Stimulated activated CD4-positive, alpha-beta T cell treated with anti-CD3 and anti-CD28 coated beads, Interleukin-15, amount 100 ng/mL, for 1 hour (primary cell): ENCODE data around the gene NAGS.
"Not testable (repeated sequence)": the region's sequence is repeated elsewhere in the genome, so short reads cannot be mapped to it uniquely, and the experiment has no call there.

ENCODE experiments used
- DNase-seq, 2 donors: peaks; one replicate each; pipeline ENCODE4 v3.0.0-alpha.2; 2020; ENCODE audit warnings: low read depth in 1 of 2, low spot score in 1 of 2

The NAGS gene

GRCh38 chr17:43983515-43984411 lies 20.7 kb upstream of the NAGS start:
- DNase-seq: no peak

- no peak for DNase-seq
These were observed 19.9 kb upstream of the NAGS start for GRCh38 chr17:43984521-43984920.

GRCh38 chr17:43986225-43986981 lies 18.0 kb upstream of the NAGS start:
- no peak for DNase-seq

- DNase-seq: no peak
These were observed 17.0 kb upstream of the NAGS start for GRCh38 chr17:43987131-43988021.

GRCh38 chr17:43988301-43988700 lies 16.1 kb upstream of the NAGS start:
- DNase-seq: no peak

GRCh38 chr17:43992641-43993040 lies 11.8 kb upstream of the NAGS start:
- no peak for DNase-seq

GRCh38 chr17:43994272-43995149 lies 9.9 kb upstream of the NAGS start:
- DNase-seq: peak; percentile 45 to 61

- no peak for DNase-seq
These were observed 9.3 kb upstream of the NAGS start for GRCh38 chr17:43995150-43995471.

GRCh38 chr17:43997180-43997579 lies 7.2 kb upstream of the NAGS start:
- DNase-seq: not testable (repeated sequence)

- no peak for DNase-seq
These were observed 5.9 kb upstream of the NAGS start for GRCh38 chr17:43998552-43998951.

- DNase-seq: no peak
These were observed 5.4 kb upstream of the NAGS start for GRCh38 chr17:43999024-43999423.

GRCh38 chr17:44000141-44000860 lies 4.1 kb upstream of the NAGS start:
- no peak for DNase-seq

GRCh38 chr17:44000871-44001460 lies 3.5 kb upstream of the NAGS start:
- no peak for DNase-seq

- no peak for DNase-seq
These were observed 2.9 kb upstream of the NAGS start for GRCh38 chr17:44001461-44001920.

- no peak for DNase-seq
These were observed 2.1 kb upstream of the NAGS start for GRCh38 chr17:44002141-44002848.

- no peak for DNase-seq
These were observed 522 bp downstream of the NAGS start for GRCh38 chr17:44004761-44005526.

- no peak for DNase-seq
These were observed 1.3 kb downstream of the NAGS start for GRCh38 chr17:44005527-44006271.
